Duodenal mucosa (tissue), 2 donors: ENCODE results near the gene MAN2A1.

Experiments
- H3K27ac ChIP-seq: one replicate; pipeline ENCODE4 v1.7.0; 2013; ENCODE audit warnings: low read depth, low read length
- H3K27me3 ChIP-seq, 2 donors: one replicate each; pipeline ENCODE4 v1.7.0; 2013; ENCODE audit warnings: low read length in 2 of 2, control low read depth in 1 of 2; ENCODE audit not compliant: insufficient read depth in 2 of 2, control insufficient read depth in 1 of 2
- H3K36me3 ChIP-seq, 2 donors: one replicate each; pipeline ENCODE4 v1.7.0; 2013; ENCODE audit warnings: low read length in 2 of 2, control low read depth in 1 of 2; ENCODE audit not compliant: insufficient read depth in 2 of 2, control insufficient read depth in 1 of 2
- H3K4me1 ChIP-seq, 2 donors: one replicate each; pipeline ENCODE4 v1.7.0; 2013; ENCODE audit warnings: low read length in 2 of 2, control low read depth in 1 of 2; ENCODE audit not compliant: insufficient read depth in 2 of 2, control insufficient read depth in 1 of 2
- H3K4me3 ChIP-seq, 2 donors: one replicate each; pipeline ENCODE4 v1.7.0; 2013; ENCODE audit warnings: low read length in 2 of 2, low read depth in 1 of 2
- H3K9ac ChIP-seq, 2 donors: one replicate each; pipeline ENCODE4 v1.7.0; 2013; ENCODE audit warnings: low read length in 2 of 2, low read depth in 1 of 2
- H3K9me3 ChIP-seq, 2 donors: one replicate each; pipeline ENCODE4 v1.7.0; 2013; ENCODE audit warnings: low read length in 2 of 2, control low read depth in 1 of 2; ENCODE audit not compliant: control insufficient read depth in 1 of 2

Gene MAN2A1

GRCh38 chr5:109703829-109704228 is 14.1 kb downstream of the MAN2A1 start:
- Histone ChIP-seq H3K27ac (no peak overlapping the region), H3K36me3 (no peaks in the 10 kb centered on the region), H3K4me1 (peaks cover 39 to 79% of the 10 kb centered on the region in 2 donors), H3K27me3 (no peaks in the 10 kb centered on the region), H3K9me3 (no peaks in the 10 kb centered on the region), H3K9ac (no peak overlapping the region), H3K4me3 (no peak overlapping the region)

GRCh38 chr5:109704282-109704952 is 14.7 kb downstream of the MAN2A1 start:
- Histone ChIP-seq H3K4me3 (no peak overlapping the region), H3K4me1 (peaks cover 41 to 81% of the 10 kb centered on the region in 2 donors), H3K27me3 (no peaks in the 10 kb centered on the region), H3K27ac (no peak overlapping the region), H3K9ac (no peak overlapping the region), H3K36me3 (no peaks in the 10 kb centered on the region), H3K9me3 (no peaks in the 10 kb centered on the region)

- Histone ChIP-seq H3K4me3 (no peak overlapping the region), H3K27ac (no peak overlapping the region), H3K27me3 (no peaks in the 10 kb centered on the region), H3K36me3 (no peaks in the 10 kb centered on the region), H3K9me3 (no peaks in the 10 kb centered on the region), H3K9ac (no peak overlapping the region), H3K4me1 (peaks cover 46 to 81% of the 10 kb centered on the region in 2 donors)
Measured at GRCh38 chr5:109705596-109705995, 15.9 kb downstream of the MAN2A1 start.

GRCh38 chr5:109706095-109706494 is 16.4 kb downstream of the MAN2A1 start:
- Histone ChIP-seq H3K9me3 (no peaks in the 10 kb centered on the region), H3K27ac (no peak overlapping the region), H3K4me1 (peaks cover 46 to 76% of the 10 kb centered on the region in 2 donors), H3K27me3 (no peaks in the 10 kb centered on the region), H3K4me3 (no peak overlapping the region), H3K36me3 (no peaks in the 10 kb centered on the region), H3K9ac (no peak overlapping the region)

- Histone ChIP-seq H3K27ac (peak overlapping the region; percentile 47), H3K4me1 (peaks cover 46 to 68% of the 10 kb centered on the region in 2 donors), H3K9me3 (no peaks in the 10 kb centered on the region), H3K9ac (peak overlapping the region; percentile 7 to 30), H3K27me3 (no peaks in the 10 kb centered on the region), H3K36me3 (no peaks in the 10 kb centered on the region), H3K4me3 (peak overlapping the region; percentile 21 to 41)
Measured at GRCh38 chr5:109707531-109707930, 17.8 kb downstream of the MAN2A1 start.

- Histone ChIP-seq H3K4me1 (peaks cover 46 to 59% of the 10 kb centered on the region in 2 donors), H3K27ac (peak overlapping the region; percentile 22), H3K4me3 (peak overlapping the region; percentile 40 to 41), H3K27me3 (no peaks in the 10 kb centered on the region), H3K9me3 (no peaks in the 10 kb centered on the region), H3K9ac (peak overlapping the region in 1 of 2 donors; percentile 9), H3K36me3 (no peaks in the 10 kb centered on the region)
Measured at GRCh38 chr5:109708813-109709212, 19.1 kb downstream of the MAN2A1 start.

GRCh38 chr5:109709225-109709624 is 19.5 kb downstream of the MAN2A1 start:
- no peaks in the 10 kb centered on the region for H3K36me3 ChIP-seq
- H3K27ac ChIP-seq, result no peak overlapping the region
- peak overlapping the region; percentile 40 to 41 for H3K4me3 ChIP-seq
- H3K9ac ChIP-seq, result peak overlapping the region in 1 of 2 donors; percentile 9
- peaks cover 42 to 55% of the 10 kb centered on the region in 2 donors for H3K4me1 ChIP-seq
- no peaks in the 10 kb centered on the region for H3K27me3 ChIP-seq
- no peaks in the 10 kb centered on the region for H3K9me3 ChIP-seq

GRCh38 chr5:109711673-109712072 is 21.9 kb downstream of the MAN2A1 start:
- H3K27ac ChIP-seq, result no peak overlapping the region
- H3K9ac ChIP-seq, result no peak overlapping the region
- peaks cover 25 to 31% of the 10 kb centered on the region in 2 donors for H3K4me1 ChIP-seq
- no peaks in the 10 kb centered on the region for H3K9me3 ChIP-seq
- no peaks in the 10 kb centered on the region for H3K27me3 ChIP-seq
- no peak overlapping the region for H3K4me3 ChIP-seq
- no peaks in the 10 kb centered on the region for H3K36me3 ChIP-seq

- Histone ChIP-seq H3K4me3 (no peak overlapping the region), H3K9ac (no peak overlapping the region), H3K27ac (no peak overlapping the region), H3K36me3 (peaks cover 0 to 10% of the 10 kb centered on the region in 2 donors), H3K4me1 (peaks cover 11 to 14% of the 10 kb centered on the region in 2 donors), H3K9me3 (no peaks in the 10 kb centered on the region), H3K27me3 (no peaks in the 10 kb centered on the region)
Measured at GRCh38 chr5:109713453-109713852, 23.7 kb downstream of the MAN2A1 start.

GRCh38 chr5:109714592-109714991 is 24.9 kb downstream of the MAN2A1 start:
- H3K9ac ChIP-seq, result no peak overlapping the region
- H3K4me1 ChIP-seq, result peaks cover 4 to 6% of the 10 kb centered on the region in 2 donors
- H3K9me3 ChIP-seq, result no peaks in the 10 kb centered on the region
- no peak overlapping the region for H3K4me3 ChIP-seq
- no peaks in the 10 kb centered on the region for H3K27me3 ChIP-seq
- H3K27ac ChIP-seq, result no peak overlapping the region
- H3K36me3 ChIP-seq, result peaks cover 0 to 13% of the 10 kb centered on the region in 2 donors
